Hematopoietic multipotent progenitor cell (in vitro differentiated cells): ENCODE data around the gene WDR27. TPM values are rescaled to one million over a fixed set of nuclear protein-coding genes. Genes with fewer than 3 reads are reported as not detected.
"Not testable (repeated sequence)": the region's sequence is repeated elsewhere in the genome, so short reads cannot be mapped to it uniquely, and the experiment has no call there.

ENCODE experiments used
- DNase-seq, 3 donors: peaks; one replicate each; pipeline ENCODE4 v3.0.0-alpha.2; 2011 to 2015; ENCODE audit warnings: low read depth in 2 of 3, low spot score in 2 of 3
- total RNA-seq: library from RNA; depleted of rRNA; stranded (reverse); fragments of >200 nt; gene quantifications from one replicate; pipeline ENCODE4 v1.2.3, GENCODE V29; 2012

The WDR27 gene
- total RNA-seq, 1 donor, result 28.0 TPM

- DNase-seq, result no peak
These were observed 83.0 kb downstream of the WDR27 start for GRCh38 chr6:169618526-169619490.

GRCh38 chr6:169617562-169617961, 84.3 kb downstream of the WDR27 start:
- DNase-seq, result no peak

- not testable (repeated sequence) for DNase-seq
These were observed 93.2 kb downstream of the WDR27 start for GRCh38 chr6:169608609-169609008.

GRCh38 chr6:169604076-169604475, 97.8 kb downstream of the WDR27 start:
- DNase-seq, result no peak

GRCh38 chr6:169601129-169601528, 100.7 kb downstream of the WDR27 start:
- not testable (repeated sequence) for DNase-seq

GRCh38 chr6:169592558-169592957, 109.3 kb downstream of the WDR27 start:
- no peak for DNase-seq

GRCh38 chr6:169591616-169592015, 110.2 kb downstream of the WDR27 start:
- DNase-seq, result no peak

- no peak for DNase-seq
These were observed 111.4 kb downstream of the WDR27 start for GRCh38 chr6:169590376-169590939.

GRCh38 chr6:169589699-169590257, 112.1 kb downstream of the WDR27 start:
- no peak for DNase-seq

- no peak for DNase-seq
These were observed 112.5 kb downstream of the WDR27 start for GRCh38 chr6:169589293-169589692.

GRCh38 chr6:169587975-169588374, 113.9 kb downstream of the WDR27 start:
- no peak for DNase-seq

- peak in 1 of 3 donors; percentile 44 for DNase-seq
These were observed 117.8 kb downstream of the WDR27 start for GRCh38 chr6:169583886-169584541.

- DNase-seq, result no peak
These were observed 122.3 kb downstream of the WDR27 start for GRCh38 chr6:169579407-169580111.

GRCh38 chr6:169577974-169578373, 123.9 kb downstream of the WDR27 start:
- DNase-seq, result no peak

- no peak for DNase-seq
These were observed 124.6 kb downstream of the WDR27 start for GRCh38 chr6:169577236-169577635.

GRCh38 chr6:169575821-169576220, 126.0 kb downstream of the WDR27 start:
- no peak for DNase-seq

GRCh38 chr6:169575365-169575764, 126.5 kb downstream of the WDR27 start:
- no peak for DNase-seq

- no peak for DNase-seq
These were observed 127.4 kb downstream of the WDR27 start for GRCh38 chr6:169574420-169574819.

- no peak for DNase-seq
These were observed 127.9 kb downstream of the WDR27 start for GRCh38 chr6:169573883-169574282.

GRCh38 chr6:169571123-169571962, 130.5 kb downstream of the WDR27 start:
- DNase-seq, result no peak
